ENCODE results near the gene GIPC3.
"Not testable (repeated sequence)": the region's sequence is repeated elsewhere in the genome, so short reads cannot be mapped to it uniquely, and the experiment has no call there.

The GIPC3 gene

DNA sequence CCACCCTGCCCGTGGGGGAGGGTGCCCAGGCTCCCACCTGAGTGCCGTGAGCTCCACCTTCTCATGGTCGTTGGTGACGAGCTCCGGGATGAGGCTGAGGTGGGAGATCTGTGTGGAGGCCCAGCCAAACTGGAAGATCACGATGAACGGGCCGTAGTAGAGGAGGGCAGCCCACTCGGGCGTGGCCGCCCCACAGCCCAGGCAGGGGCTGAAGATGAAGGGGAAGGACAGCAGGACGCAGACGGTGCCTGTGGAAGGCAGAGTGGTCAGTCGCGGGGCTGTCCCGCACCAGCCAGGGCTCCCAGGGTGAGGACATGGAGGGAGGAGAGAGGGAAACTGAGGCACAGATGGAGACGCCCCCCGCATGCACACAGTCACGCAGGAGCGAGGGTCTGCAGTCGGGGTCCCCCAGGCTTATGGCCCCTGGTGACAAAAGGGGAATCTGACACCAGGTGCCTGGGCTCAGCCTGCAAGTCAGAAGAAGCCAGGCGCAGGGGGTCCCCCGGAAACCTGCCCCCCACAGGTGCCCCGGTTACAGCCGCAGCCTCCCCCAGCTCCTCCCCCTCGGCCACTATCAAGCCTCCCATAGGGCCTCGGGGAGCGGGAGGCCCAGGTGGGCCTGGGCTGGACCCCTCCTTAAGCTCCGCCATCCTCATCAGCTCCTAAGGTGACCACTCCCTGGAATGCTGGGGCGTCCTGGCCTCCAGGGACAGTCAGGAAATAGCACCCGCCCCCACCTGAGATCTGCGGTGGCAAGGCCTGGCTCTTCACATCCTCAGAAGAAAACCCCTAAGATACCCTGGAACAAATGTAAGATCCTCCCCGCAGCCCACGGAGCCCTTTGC, 34.1 kb upstream of the GIPC3 start:
- DNase-seq (ENCODE audit: low spot score) = no peak

GRCh38 chr19:3551792-3552095, 33.5 kb upstream of the GIPC3 start:
- no peak for DNase-seq (ENCODE audit: low spot score)

- no peak for DNase-seq (ENCODE audit: low spot score)
Measured at GRCh38 chr19:3554254-3555083, 30.8 kb upstream of the GIPC3 start.

DNA sequence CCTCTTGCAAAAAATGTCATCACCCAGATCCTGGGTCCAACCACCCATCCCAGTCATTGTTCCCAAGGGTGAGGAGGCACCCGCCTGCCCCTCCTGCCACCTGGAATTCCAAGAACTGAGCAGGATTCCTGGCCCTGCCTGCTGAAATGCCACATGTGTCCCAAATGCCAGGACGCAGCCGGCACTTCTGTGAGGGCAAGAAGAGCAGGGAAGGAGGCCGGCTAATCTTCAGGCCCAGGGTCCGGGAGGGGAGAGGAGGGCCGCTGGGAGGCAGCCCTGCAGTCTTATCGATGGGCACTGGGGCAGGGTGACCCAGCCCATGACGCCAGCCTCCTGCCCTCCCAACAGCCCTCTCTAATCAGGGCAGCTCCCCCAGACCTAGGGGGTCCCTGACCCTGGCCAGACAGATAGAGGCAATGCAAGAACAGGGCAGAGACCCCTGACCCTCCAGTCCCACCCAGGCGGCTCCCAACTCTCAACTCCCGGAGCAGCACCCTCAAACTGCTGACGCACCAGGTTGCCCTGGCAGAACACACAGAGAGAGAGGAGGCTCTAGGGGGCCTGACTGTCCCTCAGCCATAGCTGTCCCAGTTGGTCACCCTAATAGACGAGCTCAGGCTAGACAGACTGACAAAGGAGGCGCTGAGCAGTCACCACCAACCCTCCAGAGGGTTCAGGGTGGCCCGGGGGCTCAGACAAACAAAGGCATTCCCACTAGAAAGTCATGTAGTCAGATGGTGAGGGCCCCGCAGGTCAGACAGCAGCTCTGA, 29.4 kb upstream of the GIPC3 start:
- no peak for DNase-seq (ENCODE audit: low spot score)

- DNase-seq (ENCODE audit: low spot score) = no peak
Measured at GRCh38 chr19:3556423-3556977, 28.8 kb upstream of the GIPC3 start.

DNA sequence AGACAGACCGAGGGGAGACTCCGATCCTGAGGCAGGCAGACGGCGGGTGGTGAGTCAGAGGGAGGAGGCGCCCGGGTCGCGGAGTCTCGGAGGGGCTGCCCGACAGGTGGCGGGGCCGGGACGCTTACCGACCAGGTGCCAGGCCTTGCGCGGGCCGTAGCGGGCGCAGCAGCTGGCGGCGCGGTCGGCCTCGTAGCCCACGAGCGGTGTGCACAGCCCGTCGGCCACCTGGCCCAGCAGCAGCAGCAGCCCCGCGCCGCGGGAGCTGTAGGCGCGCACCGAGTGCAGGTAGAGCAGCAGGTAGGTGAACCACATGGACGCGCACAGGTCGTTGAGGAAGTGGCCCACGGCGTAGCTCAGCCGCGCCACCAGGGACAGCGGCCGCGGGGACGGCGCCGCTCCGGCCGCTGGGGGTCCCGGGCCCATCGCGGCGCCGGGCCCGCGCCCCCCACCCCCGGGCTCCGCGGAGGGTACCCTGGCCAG, 28.3 kb upstream of the GIPC3 start:
- no peak for DNase-seq (ENCODE audit: low spot score)

DNA sequence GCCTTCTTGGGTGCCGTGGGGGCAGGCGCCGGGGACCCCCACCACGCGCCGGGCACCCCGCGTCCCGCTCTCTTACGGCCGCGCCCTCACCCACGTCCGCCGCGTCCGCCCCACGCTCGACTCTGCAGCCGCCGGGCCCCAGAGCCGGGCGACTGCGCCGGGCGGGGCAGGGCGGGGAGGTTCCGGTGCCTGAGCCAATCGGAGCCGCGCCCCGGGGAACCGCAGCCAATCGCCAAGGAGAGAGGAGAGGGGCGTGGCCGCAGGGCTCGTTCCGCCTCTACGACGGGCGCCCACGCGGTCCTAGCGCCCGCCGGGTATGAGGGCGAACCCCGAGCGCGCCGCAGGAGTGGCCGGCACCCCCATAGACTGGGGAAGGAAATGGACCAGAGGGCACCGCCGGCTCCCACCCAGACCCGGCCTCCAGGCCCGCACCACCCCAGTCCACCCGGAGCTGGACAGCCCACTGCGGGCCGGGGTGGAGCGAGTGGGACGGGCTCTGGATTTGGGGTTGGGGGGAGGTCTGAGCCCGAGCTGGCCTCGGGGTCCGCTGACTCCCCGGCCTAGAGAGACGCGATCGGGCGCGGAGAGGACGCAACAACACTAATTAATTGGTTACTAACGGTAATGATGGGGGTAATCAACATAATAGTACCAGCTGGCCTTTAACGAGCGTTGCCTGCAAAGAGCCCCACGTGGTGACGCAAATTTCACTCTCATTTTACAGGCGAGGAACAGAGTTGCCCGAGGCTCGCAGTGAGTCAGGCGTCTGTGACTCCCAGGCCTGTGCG, 27.6 kb upstream of the GIPC3 start, which contains the start of gene MFSD12:
Gene MFSD12, minus strand, starts transcription at position 126 of the 788 bp plus-strand sequence. CDS start 183 bp downstream, outside the sequence.
- peak; percentile 87 for DNase-seq (ENCODE audit: low spot score)

DNA sequence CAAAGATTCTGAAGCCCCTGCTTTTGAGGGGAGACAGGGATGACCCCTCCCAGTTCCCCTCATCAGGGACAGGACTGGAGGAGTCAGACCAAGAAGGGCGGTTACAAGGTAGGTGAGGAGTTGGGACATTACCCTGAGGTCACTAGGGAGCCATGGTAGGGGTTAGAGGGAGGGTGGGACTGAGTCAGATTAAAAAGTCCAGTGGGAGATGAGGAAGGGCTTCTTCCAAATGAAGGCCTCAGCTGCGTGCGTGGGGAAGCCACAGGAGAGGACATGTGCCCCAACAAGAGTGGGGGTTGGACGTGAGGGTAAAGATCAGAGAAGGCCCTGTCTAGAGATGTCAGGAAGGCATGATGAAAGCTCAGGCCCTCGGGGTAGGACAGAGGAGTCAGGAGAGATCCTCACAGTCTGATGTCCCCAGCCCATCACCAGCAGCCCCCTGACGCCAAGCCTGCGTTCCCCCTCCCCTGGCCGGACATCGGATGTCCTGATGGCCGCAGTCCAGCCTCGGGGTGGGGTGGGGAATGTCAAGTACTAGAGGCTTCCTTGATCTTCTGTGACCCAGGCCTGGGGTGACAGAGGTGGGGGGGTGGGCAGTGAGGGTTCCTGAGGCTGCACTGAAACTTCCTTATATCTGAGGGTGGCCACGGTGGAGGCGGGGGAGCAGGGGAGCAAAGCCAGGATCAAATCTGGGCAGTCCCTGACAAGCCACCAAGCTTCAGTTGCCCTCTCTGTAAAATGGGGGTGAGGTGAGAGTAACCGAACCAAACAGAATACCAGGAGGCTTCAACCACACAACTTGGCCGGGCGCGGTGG, 21.4 kb upstream of the GIPC3 start:
- DNase-seq (ENCODE audit: low spot score) = no peak

DNA sequence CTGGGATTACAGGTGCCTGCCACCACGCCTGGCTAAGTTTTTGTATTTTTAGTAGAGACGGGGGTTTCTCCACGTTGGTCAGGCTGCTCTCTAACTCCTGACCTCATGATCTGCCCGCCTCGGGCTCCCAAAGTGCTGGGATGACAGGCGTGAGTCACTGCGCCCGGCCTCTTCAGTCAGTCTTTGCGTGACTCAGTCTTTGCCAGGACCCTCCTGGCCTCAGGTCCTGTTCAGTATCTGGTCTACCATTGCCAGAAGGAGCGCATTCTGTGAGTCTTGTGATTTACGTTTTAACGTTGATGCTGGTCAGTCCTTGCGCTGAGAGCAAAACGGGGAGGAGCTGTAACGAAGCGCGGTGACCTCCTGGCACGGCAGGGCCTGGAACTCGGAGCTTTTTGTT, 20.1 kb upstream of the GIPC3 start:
- no peak for DNase-seq (ENCODE audit: low spot score)

GRCh38 chr19:3570042-3570441, 15.2 kb upstream of the GIPC3 start:
- not testable (repeated sequence) for DNase-seq (ENCODE audit: low spot score)

DNA sequence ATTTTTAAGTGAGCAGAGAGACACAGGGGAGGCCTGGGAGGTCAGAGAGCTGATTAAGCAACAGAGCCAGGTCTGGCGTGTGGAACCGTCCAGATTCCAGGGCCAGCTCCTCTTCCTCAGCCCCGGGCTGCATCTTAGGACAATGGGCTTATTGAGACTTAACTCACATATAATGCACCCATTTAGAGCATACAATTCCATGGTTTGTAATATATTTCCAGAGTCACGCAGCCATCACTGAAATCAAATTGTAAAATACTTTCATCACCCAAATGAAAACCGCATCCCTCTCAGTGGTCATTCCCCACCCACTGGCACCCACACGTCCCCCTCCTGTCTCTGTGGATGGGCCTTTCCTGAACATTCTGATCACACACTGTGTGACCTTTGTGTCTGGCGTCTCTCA, 14.7 kb upstream of the GIPC3 start:
- no peak for DNase-seq (ENCODE audit: low spot score)

DNA sequence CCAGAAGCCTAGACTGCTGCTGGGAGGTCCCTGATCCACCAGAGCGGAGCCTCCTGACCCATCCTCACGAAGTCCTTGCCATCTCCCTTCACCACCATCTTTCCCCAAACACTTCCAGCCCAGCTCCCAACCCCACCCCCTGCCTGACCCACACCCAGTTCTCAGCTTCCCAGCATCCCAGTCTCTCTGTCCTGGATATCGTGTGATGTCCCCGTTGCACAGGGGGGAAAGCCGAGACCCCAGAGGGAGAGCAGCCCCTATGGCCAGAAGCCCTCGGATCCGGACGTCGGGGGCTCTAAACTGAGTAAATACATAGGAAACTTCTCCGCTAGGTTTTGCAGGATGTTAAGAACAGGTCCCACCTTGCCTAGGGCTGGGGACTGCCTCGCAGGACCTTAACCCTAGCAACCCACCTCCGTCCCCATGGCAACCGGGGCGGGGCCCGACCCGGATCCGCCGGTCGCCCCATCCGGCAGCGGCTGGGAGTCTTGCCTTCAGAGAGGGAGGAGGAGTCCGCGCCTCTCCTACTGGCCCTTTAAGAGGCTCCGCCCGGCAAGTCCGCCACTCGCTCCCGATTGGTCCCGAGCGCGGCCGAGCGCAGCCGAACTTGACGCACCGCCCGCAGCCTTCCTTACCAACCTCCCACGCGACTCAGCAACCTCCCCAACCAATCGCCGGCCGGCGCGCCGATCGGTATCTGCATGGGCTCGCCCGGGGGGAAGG, 13.0 kb upstream of the GIPC3 start:
- peak; percentile 99 for DNase-seq (ENCODE audit: low spot score)

GRCh38 chr19:3572855-3573161, 12.5 kb upstream of the GIPC3 start, which contains the start of gene HMG20B:
Gene HMG20B, plus strand, starts transcription at chr19:3572944. Its CDS starts 366 bp downstream, at chr19:3573310.
- no peak for DNase-seq (ENCODE audit: low spot score)

DNA sequence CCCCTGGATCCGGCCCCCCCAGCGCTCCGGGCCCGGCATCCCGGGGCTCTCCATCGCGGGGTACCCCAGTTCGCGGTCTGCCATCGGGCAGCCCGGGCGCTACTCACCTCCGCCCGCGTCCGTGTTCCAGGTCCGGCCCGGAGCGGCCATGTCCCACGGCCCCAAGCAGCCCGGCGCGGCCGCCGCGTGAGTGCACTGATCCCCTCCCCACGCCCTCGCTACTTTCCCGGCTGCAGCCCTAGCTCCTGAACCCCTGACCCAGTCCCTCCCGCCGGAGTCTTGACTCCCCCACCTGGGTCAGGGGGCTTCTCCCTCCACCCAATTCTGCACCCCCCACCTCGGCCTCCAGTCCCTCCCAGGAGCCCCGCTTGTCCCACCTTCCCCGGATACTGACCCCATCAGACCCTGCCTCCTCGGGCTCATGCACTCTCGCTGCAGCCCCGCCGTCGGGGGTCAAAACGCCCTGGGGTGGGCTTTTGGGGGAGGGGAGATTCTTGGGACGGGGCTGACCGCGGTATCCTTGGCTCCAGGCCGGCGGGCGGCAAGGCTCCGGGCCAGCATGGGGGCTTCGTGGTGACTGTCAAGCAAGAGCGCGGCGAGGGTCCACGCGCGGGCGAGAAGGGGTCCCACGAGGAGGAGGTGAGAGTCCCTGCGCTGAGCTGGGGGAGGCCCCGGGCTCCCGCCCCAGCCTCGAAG, 12.0 kb upstream of the GIPC3 start:
- DNase-seq (ENCODE audit: low spot score) = no peak

GRCh38 chr19:3573858-3574637, 11.2 kb upstream of the GIPC3 start:
- DNase-seq (ENCODE audit: low spot score) = peak; percentile 75

DNA sequence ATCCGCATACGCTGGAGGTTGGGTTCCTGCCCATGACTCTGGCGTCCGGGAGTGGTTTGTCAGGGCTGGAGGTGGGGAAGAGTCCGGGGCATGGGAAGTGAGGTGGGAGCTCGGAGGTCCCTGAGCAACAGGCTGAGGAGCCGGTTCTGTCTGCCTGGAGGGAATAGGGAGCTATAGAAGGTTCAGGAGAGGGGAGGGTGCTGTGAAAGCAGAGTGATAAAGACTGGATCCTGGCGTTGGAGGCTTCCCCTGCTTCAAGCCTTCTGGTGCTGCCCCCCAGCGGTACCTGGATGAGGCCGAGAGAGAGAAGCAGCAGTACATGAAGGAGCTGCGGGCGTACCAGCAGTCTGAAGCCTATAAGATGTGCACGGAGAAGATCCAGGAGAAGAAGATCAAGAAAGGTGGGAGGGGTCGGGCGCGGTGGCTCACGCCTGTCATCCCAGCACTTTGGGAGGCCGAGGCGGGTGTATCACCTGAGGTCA, 10.0 kb upstream of the GIPC3 start:
- DNase-seq (ENCODE audit: low spot score) = no peak

- DNase-seq (ENCODE audit: low spot score) = no peak
Measured at GRCh38 chr19:3575949-3576673, 9.2 kb upstream of the GIPC3 start.

Data from SK-N-DZ (cell line).